SU-DHL-6 (cell line): ENCODE measurements around the gene FUCA1.
"Not testable (repeated sequence)": the region's sequence is repeated elsewhere in the genome, so short reads cannot be mapped to it uniquely, and the experiment has no call there.

ENCODE experiments used
- H2AFZ ChIP-seq: fragments of 200-600 bp; sonication (generic); 2 replicates; pipeline ENCODE4 v1.6.1; 2014; ENCODE audit warnings: low read depth, mild to moderate bottlenecking, moderate library complexity, mixed read lengths, antibody characterized with exemption, low read length; ENCODE audit not compliant: severe bottlenecking
- H3F3A ChIP-seq: fragments of 200-600 bp; shearing (Covaris generic); 2 replicates; pipeline ENCODE4 v1.6.0; 2016; ENCODE audit warnings: antibody characterized with exemption, mild to moderate bottlenecking; ENCODE audit not compliant: insufficient read depth
- H3K27ac ChIP-seq: fragments of 200-600 bp; sonication (generic); 2 replicates; pipeline ENCODE4 v1.5.1; 2016; ENCODE audit warnings: low read depth, mild to moderate bottlenecking, low read length, moderate library complexity, mixed read lengths
- H3K27me3 ChIP-seq: fragments of 200-600 bp; sonication (generic), shearing (Covaris generic); 2 replicates; pipeline ENCODE4 v1.6.0; 2014; ENCODE audit warnings: mild to moderate bottlenecking, low read length
- H3K36me3 ChIP-seq: fragments of 200-600 bp; sonication (generic); 2 replicates; pipeline ENCODE4 v1.6.1; 2014; ENCODE audit warnings: mild to moderate bottlenecking, low read length, mixed read lengths
- H3K4me2 ChIP-seq: fragments of 300-600, 200-600 bp; shearing (Covaris generic), sonication (generic); 2 replicates; pipeline ENCODE4 v1.6.0; 2014; ENCODE audit warnings: low read length, low read depth, mild to moderate bottlenecking; ENCODE audit not compliant: poor library complexity, severe bottlenecking
- H3K4me3 ChIP-seq: fragments of 200-600 bp; sonication (generic); 2 replicates; pipeline ENCODE4 v1.5.1; 2014; ENCODE audit warnings: antibody characterized with exemption, low read length, mild to moderate bottlenecking, mixed read lengths; ENCODE audit not compliant: insufficient read depth, poor library complexity, severe bottlenecking
- H3K79me2 ChIP-seq: fragments of 200-600 bp; sonication (generic); 2 replicates; pipeline ENCODE4 v1.6.1; 2014; ENCODE audit warnings: mild to moderate bottlenecking, low read length, moderate library complexity; ENCODE audit not compliant: insufficient read depth
- H3K9ac ChIP-seq: fragments of 200-600 bp; sonication (generic); 2 replicates; pipeline ENCODE4 v1.7.0; 2014; ENCODE audit warnings: mild to moderate bottlenecking, low read length
- H3K9me2 ChIP-seq: fragments of 200-600 bp; sonication (generic); replicated peaks from 2 replicates; pipeline ENCODE4 v1.6.1; 2014; ENCODE audit warnings: low read length; ENCODE audit not compliant: insufficient read depth
- H3K9me3 ChIP-seq: fragments of 200-600 bp; sonication (generic); 2 replicates; pipeline ENCODE4 v1.6.1; 2014; ENCODE audit warnings: low read length, mixed read lengths; ENCODE audit not compliant: insufficient read depth
- H4K20me1 ChIP-seq: fragments of 200-600 bp; sonication (generic); 2 replicates; pipeline ENCODE4 v1.6.1; 2014; ENCODE audit warnings: low read depth, mild to moderate bottlenecking, antibody characterized with exemption, low read length, moderate library complexity, mixed read lengths
- EZH2phosphoT487 ChIP-seq: fragments of 200-600 bp; sonication (generic), shearing (Covaris generic); conservative IDR thresholded peaks from 2 replicates; pipeline ENCODE4 v1.6.1; 2018; ENCODE audit warnings: mild to moderate bottlenecking, antibody characterized with exemption, low read length, moderate library complexity, mixed read lengths
- TF ChIP-seq, protein P1 (sequence below): fragments of 200-600 bp; sonication (generic); IDR thresholded peaks from one replicate; pipeline ENCODE4 v1.5.1; 2017; ENCODE audit warnings: antibody characterized with exemption, mild to moderate bottlenecking, low read length, moderate library complexity; ENCODE audit not compliant: insufficient read depth, poor library complexity, severe bottlenecking

The FUCA1 gene

DNA sequence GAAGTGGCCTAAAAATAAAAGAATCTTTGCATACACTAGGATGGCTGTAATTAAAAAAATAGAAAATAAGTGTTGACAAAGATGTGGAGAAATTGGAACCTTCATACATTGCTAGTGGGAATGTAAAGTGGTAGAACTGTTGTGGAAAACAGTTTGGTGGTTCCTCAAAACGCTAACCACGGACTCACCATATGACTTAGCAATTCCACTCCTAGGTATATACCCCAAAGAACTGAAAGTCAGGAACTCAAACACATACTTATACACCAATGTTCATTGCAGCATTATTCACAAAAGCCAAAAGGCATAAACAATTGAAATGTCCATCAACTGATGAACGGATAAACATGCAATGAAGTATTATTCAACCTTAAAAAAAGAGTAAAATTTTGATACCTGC lies 32.1 kb downstream of the FUCA1 start:
- no peak overlapping the region for H3K9ac ChIP-seq
- H3K27me3 ChIP-seq: no peaks in the 10 kb centered on the region
- H3K79me2 ChIP-seq: no peaks in the 10 kb centered on the region
- H4K20me1 ChIP-seq: no peaks in the 10 kb centered on the region
- no peak overlapping the region for H3K4me2 ChIP-seq
- H3K4me3 ChIP-seq: no peak overlapping the region
- H3K9me2 ChIP-seq: no peaks in the 10 kb centered on the region
- peaks cover 9% of the 10 kb centered on the region; the same call in 1 of the 2 replicates for H3F3A ChIP-seq
- no peak overlapping the region for H3K27ac ChIP-seq
- H2AFZ ChIP-seq: no peak overlapping the region
- H3K36me3 ChIP-seq: no peaks in the 10 kb centered on the region
- TF ChIP-seq, protein P1, sequence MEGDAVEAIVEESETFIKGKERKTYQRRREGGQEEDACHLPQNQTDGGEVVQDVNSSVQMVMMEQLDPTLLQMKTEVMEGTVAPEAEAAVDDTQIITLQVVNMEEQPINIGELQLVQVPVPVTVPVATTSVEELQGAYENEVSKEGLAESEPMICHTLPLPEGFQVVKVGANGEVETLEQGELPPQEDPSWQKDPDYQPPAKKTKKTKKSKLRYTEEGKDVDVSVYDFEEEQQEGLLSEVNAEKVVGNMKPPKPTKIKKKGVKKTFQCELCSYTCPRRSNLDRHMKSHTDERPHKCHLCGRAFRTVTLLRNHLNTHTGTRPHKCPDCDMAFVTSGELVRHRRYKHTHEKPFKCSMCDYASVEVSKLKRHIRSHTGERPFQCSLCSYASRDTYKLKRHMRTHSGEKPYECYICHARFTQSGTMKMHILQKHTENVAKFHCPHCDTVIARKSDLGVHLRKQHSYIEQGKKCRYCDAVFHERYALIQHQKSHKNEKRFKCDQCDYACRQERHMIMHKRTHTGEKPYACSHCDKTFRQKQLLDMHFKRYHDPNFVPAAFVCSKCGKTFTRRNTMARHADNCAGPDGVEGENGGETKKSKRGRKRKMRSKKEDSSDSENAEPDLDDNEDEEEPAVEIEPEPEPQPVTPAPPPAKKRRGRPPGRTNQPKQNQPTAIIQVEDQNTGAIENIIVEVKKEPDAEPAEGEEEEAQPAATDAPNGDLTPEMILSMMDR: no peak
- no peak for TF ChIP-seq EZH2phosphoT487
- no peaks in the 10 kb centered on the region for H3K9me3 ChIP-seq

DNA sequence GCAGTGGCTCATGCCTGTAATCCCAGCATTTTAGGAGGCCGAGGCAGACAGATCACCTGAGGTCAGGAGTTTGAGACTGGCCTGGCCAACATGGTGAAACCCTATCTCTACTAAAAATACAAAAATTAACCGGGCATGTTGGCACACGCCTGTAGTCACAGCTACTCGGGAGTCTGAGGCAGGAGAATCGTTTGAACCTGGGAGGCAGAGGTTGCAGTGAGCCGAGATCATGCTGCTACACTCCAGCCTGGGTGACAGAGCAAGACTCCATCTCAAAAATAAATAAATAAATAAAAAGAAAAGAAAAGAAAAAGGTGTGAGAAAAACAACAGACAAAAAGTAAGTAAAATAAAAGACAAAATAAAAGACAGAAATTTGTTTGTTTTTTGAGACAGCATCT lies 33.9 kb downstream of the FUCA1 start:
- not testable (repeated sequence) for H3K36me3 ChIP-seq, H3K9ac ChIP-seq, H4K20me1 ChIP-seq, H3K27me3 ChIP-seq, H3K27ac ChIP-seq, H3K4me3 ChIP-seq, H3F3A ChIP-seq, H3K4me2 ChIP-seq, H3K9me2 ChIP-seq, H3K9me3 ChIP-seq, H2AFZ ChIP-seq, H3K79me2 ChIP-seq

DNA sequence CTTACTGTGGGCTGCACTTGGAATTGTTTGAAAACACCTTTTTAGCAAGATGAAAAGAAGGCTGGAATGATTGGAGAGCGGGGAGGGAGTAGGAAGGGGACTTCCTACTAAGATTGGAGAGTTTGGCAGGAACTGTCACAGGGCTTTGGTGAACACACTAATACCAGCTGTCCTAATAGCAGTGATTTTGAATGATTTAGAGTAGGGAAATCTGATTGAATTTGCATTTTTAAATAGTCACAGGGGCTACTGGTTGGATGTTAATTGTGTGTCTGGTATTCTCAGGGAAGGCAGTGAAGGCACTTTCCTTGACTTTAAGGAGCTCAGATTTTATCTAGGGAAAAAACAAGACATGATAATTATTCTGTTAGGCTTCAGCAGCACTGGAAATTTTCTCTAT lies 40.4 kb downstream of the FUCA1 start:
- Histone ChIP-seq H3K9me3 (no peaks in the 10 kb centered on the region), H2AFZ (no peak overlapping the region), H3K27ac (no peak overlapping the region), H3K9me2 (no peaks in the 10 kb centered on the region), H3K27me3 (no peaks in the 10 kb centered on the region), H3K36me3 (no peaks in the 10 kb centered on the region), H3K4me2 (no peak overlapping the region), H3K79me2 (no peaks in the 10 kb centered on the region), H3K9ac (no peak overlapping the region), H3F3A (peaks cover 9% of the 10 kb centered on the region; the same call in 1 of the 2 replicates), H4K20me1 (no peaks in the 10 kb centered on the region), H3K4me3 (no peak overlapping the region)
- TF ChIP-seq, protein P1: no peak
- TF ChIP-seq EZH2phosphoT487: no peak

DNA sequence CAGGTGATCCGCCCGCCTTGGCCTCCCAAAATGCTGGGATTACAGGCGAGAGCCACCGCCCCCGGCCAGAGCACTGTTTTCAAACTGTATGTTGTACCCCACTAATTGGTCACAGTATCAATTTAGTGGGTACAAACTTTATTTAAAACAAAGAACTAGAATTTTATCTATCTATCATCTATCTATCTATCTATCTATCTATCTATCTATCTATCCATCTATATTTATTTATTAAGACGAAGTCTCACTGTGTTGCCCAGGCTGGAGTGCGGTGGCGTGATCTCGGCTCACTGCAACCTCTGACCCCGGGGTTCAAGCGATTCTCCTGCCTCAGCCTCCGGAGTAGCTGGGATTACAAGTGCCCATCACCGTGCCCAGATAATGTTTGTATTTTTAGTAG lies 41.5 kb downstream of the FUCA1 start:
- H2AFZ ChIP-seq, H3K36me3 ChIP-seq, H3K9ac ChIP-seq, H3K79me2 ChIP-seq, H4K20me1 ChIP-seq, H3K9me2 ChIP-seq, H3F3A ChIP-seq, H3K9me3 ChIP-seq, H3K4me2 ChIP-seq, H3K27me3 ChIP-seq, H3K4me3 ChIP-seq, H3K27ac ChIP-seq: not testable (repeated sequence)
